ENCODE results near the gene NDUFS8. TPM values are rescaled to one million over a fixed set of nuclear protein-coding genes. Genes with fewer than 3 reads are reported as not detected.
A peak's percentile ranks its signal among the peaks of the same experiment; 100 is the strongest.

The NDUFS8 gene
- total and polyA plus RNA-seq, 10 of the 15 experiments (the other 5 are each of a cell fraction or from before 2014, with no cell fraction given) = 17.6 to 308 (median 120) TPM

GRCh38 chr11:67996622-67997474 lies 33.6 kb upstream of the NDUFS8 start:
- WGBS (ENCODE audit: insufficient coverage, insufficient replicate concordance, low lambda C conversion rate, missing lambda C conversion rate) = 95% methylated on average over 30 of the region's 41 CpGs
- intact Hi-C loops (cut with micrococcal nuclease; ENCODE audit: unreplicated experiment) = no loop called here
- Histone ChIP-seq H2AFZ (ENCODE audit: control insufficient read depth, low read depth, low read length) (no peak overlapping the region), H3K79me2 (ENCODE audit: control insufficient read depth, insufficient read depth, low read length) (peaks cover 2% of the 10 kb centered on the region), H3K9me3 (replicated peaks; ENCODE audit: control insufficient read depth, insufficient read depth, low read length) (no peaks in the 10 kb centered on the region), H3K4me1 (ENCODE audit: control insufficient read depth, insufficient read depth, low read length) (peaks cover 29% of the 10 kb centered on the region), H3K36me3 (ENCODE audit: control insufficient read depth in 2 of 2, insufficient read depth in 2 of 2, low read length in 1 of 2) (no peaks in the 10 kb centered on the region; a peak in 1 of 4 replicates), H3K4me2 (ENCODE audit: control insufficient read depth, insufficient read depth) (no peak overlapping the region), H4K20me1 (ENCODE audit: control insufficient read depth, insufficient read depth) (no peaks in the 10 kb centered on the region), H3K4me3 (no peak overlapping the region), H3K27me3 (replicated peaks in 1 of 2; ENCODE audit: control insufficient read depth in 2 of 2, insufficient read depth in 2 of 2, low read length in 1 of 2) (no peaks in the 10 kb centered on the region), H3K9ac (ENCODE audit: control insufficient read depth, insufficient read depth, low read length) (no peak overlapping the region), H3K27ac (ENCODE audit: control insufficient read depth, insufficient read depth) (no peak overlapping the region)
- ChIA-PET POLR2A (no interaction called here), SMC1A (ENCODE audit: uncharacterized antibody, unreplicated experiment) (no interaction called here), CTCF (interaction anchor here (0.7 kb wide), 1 partner anchor 212 kb away, joined by 4 read pairs; no protein-coding TSS in a partner anchor), RAD21 (ENCODE audit: unreplicated experiment) (no interaction called here)
- BruUV-seq (replicated peaks) = no TSS peak
- FAIRE-seq (no peak), ATAC-seq (peak; percentile 83), DNase-seq (ENCODE audit: low read depth, low spot score) (no peak)
- in situ Hi-C loops (cut with MboI) = no loop called here
- peak; percentile 72 for TF ChIP-seq USF1 (IDR thresholded peaks at IDR 0.05; ENCODE audit: borderline replicate concordance, extremely low read length, insufficient read depth, low read depth, low read length)
- no peak for TF ChIP-seq HDAC6 (IDR thresholded peaks at IDR 0.05; ENCODE audit: unreplicated experiment)
- TF ChIP-seq POLR2AphosphoS2 (IDR thresholded peaks at IDR 0.05; ENCODE audit: low read depth, low read length) = no peak
- no peak for TF ChIP-seq FOS (IDR thresholded peaks at IDR 0.05; ENCODE audit: borderline replicate concordance, extremely low read depth, insufficient read length)
- TF ChIP-seq POLR2AphosphoS5 (IDR thresholded peaks at IDR 0.05; ENCODE audit: low read length) = 0 out of 2 replicates have a peak, but pooled peaks have one; percentile 15
- no peak for TF ChIP-seq NFXL1 (IDR thresholded peaks at IDR 0.05; ENCODE audit: borderline replicate concordance)

Data from GM12878 (cell line).